ENCODE results near the gene HTT. TPM values are rescaled to one million over a fixed set of nuclear protein-coding genes. Genes with fewer than 3 reads are reported as not detected.

Gene HTT
- total and polyA plus RNA-seq, 9 of the 15 experiments (the other 6 are each of a cell fraction or from before 2014, with no cell fraction given), result 0.66 to 31.6 (median 14.7) TPM

DNA sequence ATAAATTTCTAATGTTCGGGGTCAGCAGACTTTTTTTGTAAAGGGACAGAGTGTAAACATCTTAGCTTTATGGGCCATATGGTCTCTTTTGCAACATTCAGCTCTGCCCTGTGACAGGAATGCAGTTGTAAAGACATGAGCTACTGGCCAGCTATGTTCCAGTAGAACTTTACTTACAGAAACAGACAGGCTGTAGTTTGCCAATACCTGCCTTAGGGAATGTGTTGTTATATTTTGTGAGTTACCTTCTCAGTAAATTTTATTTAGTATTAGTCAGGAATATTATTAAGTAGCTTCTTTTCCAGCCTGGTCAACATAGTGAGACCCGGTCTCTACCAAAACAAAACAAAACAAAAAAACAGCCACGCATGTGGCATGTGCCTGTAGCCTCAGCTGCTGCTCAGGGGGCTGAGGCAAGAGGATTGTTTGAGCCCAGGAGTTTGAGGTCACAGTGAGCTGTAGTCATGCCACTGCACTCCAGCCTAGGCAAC lies 48.7 kb downstream of the HTT start:
- no TSS peak for BruUV-seq (replicated peaks)
- no peak for ATAC-seq
- Histone ChIP-seq H4K20me1 (replicated peaks; ENCODE audit: control insufficient read depth, insufficient read depth, low read length) (no peaks in the 10 kb centered on the region), H3K36me3 (ENCODE audit: control insufficient read depth, insufficient read depth, low read length) (peaks cover 27% of the 10 kb centered on the region; the same call in 2 of the 3 replicates), H2AFZ (ENCODE audit: low read depth, low read length) (no peak overlapping the region), H3K9ac (ENCODE audit: insufficient read depth in 1 of 2, low read depth in 2 of 2, low read length in 2 of 2) (no peak overlapping the region), H3K27ac (ENCODE audit: extremely low read depth, low read depth, low read length) (no peak overlapping the region), H3K4me2 (ENCODE audit: insufficient read depth, low read length) (no peak overlapping the region), H3K79me2 (ENCODE audit: control insufficient read depth, insufficient read depth, low read length) (no peaks in the 10 kb centered on the region), H3K4me3 (no peak overlapping the region), H3K9me1 (ENCODE audit: control insufficient read depth, insufficient read depth, low read length) (no peaks in the 10 kb centered on the region), H3K9me3 (replicated peaks; ENCODE audit: control insufficient read depth, insufficient read depth, low read depth, low read length) (no peaks in the 10 kb centered on the region), H3K4me1 (replicated peaks in 1 of 2; ENCODE audit: control insufficient read depth in 2 of 2, insufficient read depth in 2 of 2, low read length in 2 of 2) (no peaks in the 10 kb centered on the region), H3K27me3 (ENCODE audit: control insufficient read depth in 2 of 2, insufficient read depth in 2 of 2, low read length in 2 of 2) (no peaks in the 10 kb centered on the region)
- DNase-seq (ENCODE audit: extremely low read depth in 1 of 4, low spot score in 3 of 4), result no peak
- intact Hi-C loops (cut with micrococcal nuclease) (no loop called here), in situ Hi-C loops (cut with MboI) (no loop called here)
- WGBS (ENCODE audit: insufficient coverage, low coverage, missing lambda C conversion rate), result 65% methylated on average over 3 of the region's 3 CpGs
- ChIA-PET POLR2A (interaction anchor here (0.6 to 1.5 kb wide), 4 partner anchors 9 to 241 kb away, joined by 3 read pairs; no protein-coding TSS in a partner anchor), CTCF (ENCODE audit: low intra/inter-chr PET ratio) (no interaction called here)
- no peak for FAIRE-seq
- TF ChIP-seq PURB (CRISPR knock-in tag; IDR thresholded peaks at IDR 0.05; ENCODE audit: low read depth), result no peak
- TF ChIP-seq RAD51 (IDR thresholded peaks at IDR 0.05; ENCODE audit: borderline replicate concordance, low read depth), result no peak
- no peak for TF ChIP-seq SMARCA5 (IDR thresholded peaks at IDR 0.05)
- TF ChIP-seq, protein P1, sequence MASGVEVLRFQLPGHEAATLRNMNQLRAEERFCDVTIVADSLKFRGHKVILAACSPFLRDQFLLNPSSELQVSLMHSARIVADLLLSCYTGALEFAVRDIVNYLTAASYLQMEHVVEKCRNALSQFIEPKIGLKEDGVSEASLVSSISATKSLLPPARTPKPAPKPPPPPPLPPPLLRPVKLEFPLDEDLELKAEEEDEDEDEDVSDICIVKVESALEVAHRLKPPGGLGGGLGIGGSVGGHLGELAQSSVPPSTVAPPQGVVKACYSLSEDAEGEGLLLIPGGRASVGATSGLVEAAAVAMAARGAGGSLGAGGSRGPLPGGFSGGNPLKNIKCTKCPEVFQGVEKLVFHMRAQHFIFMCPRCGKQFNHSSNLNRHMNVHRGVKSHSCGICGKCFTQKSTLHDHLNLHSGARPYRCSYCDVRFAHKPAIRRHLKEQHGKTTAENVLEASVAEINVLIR (CRISPR knock-in tag; IDR thresholded peaks at IDR 0.05), result no peak
- TF ChIP-seq ZNF785 (CRISPR knock-in tag; IDR thresholded peaks at IDR 0.05), result no peak
- no peak for TF ChIP-seq CCAR2 (IDR thresholded peaks at IDR 0.05; ENCODE audit: low read depth, low read length)
- TF ChIP-seq THAP12 (CRISPR knock-in tag; IDR thresholded peaks at IDR 0.05), result no peak
- TF ChIP-seq MEF2A (IDR thresholded peaks at IDR 0.05; ENCODE audit: control insufficient read depth, low read depth, low read length), result no peak
- TF ChIP-seq ZNF318 (IDR thresholded peaks at IDR 0.05; ENCODE audit: borderline replicate concordance in 1 of 2, low read depth in 1 of 2), result no peak
